HG03025 (cell line): ENCODE measurements around the gene CCR7.

ENCODE experiments used
- ATAC-seq: cut with Tn5 transposase; IDR thresholded peaks from one replicate; pipeline ENCODE4 v1.9.1; 2021; ENCODE audit warnings: mild to moderate bottlenecking, moderate library complexity; ENCODE audit not compliant: unreplicated experiment, low FRiP score

CCR7 gene

GRCh38 chr17:40522250-40522960 is 42.9 kb downstream of the CCR7 start:
- no peak for ATAC-seq

- no peak for ATAC-seq
Observed at GRCh38 chr17:40520991-40521453, 44.2 kb downstream of the CCR7 start.

- no peak for ATAC-seq
Observed at GRCh38 chr17:40519089-40519775, 46.0 kb downstream of the CCR7 start.

GRCh38 chr17:40518401-40519088 is 46.7 kb downstream of the CCR7 start:
- ATAC-seq, result no peak

GRCh38 chr17:40517981-40518380 is 47.3 kb downstream of the CCR7 start:
- ATAC-seq, result no peak

- ATAC-seq, result no peak
Observed at GRCh38 chr17:40517286-40517662, 48.0 kb downstream of the CCR7 start.

- ATAC-seq, result no peak
Observed at GRCh38 chr17:40516581-40517285, 48.5 kb downstream of the CCR7 start.

GRCh38 chr17:40515491-40516041 is 49.7 kb downstream of the CCR7 start:
- ATAC-seq, result no peak

GRCh38 chr17:40515011-40515410 is 50.3 kb downstream of the CCR7 start:
- no peak for ATAC-seq

GRCh38 chr17:40514013-40514875 is 51.0 kb downstream of the CCR7 start:
- no peak for ATAC-seq

- no peak for ATAC-seq
Observed at GRCh38 chr17:40511667-40512220, 53.5 kb downstream of the CCR7 start.

- ATAC-seq, result no peak
Observed at GRCh38 chr17:40511136-40511535, 54.1 kb downstream of the CCR7 start.

GRCh38 chr17:40510328-40510648 is 55.0 kb downstream of the CCR7 start:
- no peak for ATAC-seq

- no peak for ATAC-seq
Observed at GRCh38 chr17:40509626-40510327, 55.5 kb downstream of the CCR7 start.

GRCh38 chr17:40506786-40507185 is 58.5 kb downstream of the CCR7 start:
- ATAC-seq, result no peak
